Activated T-helper 9 cell treated with anti-CD3 and anti-CD28 coated beads, Interleukin-2, amount 50 U/mL, for 16 hours (primary cell): ENCODE data around the gene CDKN2A.

Source experiments
- DNase-seq: peaks from one replicate; pipeline ENCODE4 v3.0.0-alpha.2; 2020; ENCODE audit warnings: low read depth

Gene CDKN2A

GRCh38 chr9:21993893-21994555 is at the start of gene CDKN2A:
Gene CDKN2A, minus strand, starts transcription at chr9:21994392.
- peak; percentile 31 for DNase-seq

- no peak for DNase-seq
Measured at GRCh38 chr9:22043928-22044327, 49.7 kb upstream of the CDKN2A start.

- DNase-seq = no peak
Measured at GRCh38 chr9:22041775-22042174, 47.6 kb upstream of the CDKN2A start.

GRCh38 chr9:22041344-22041743 is 47.2 kb upstream of the CDKN2A start:
- no peak for DNase-seq

GRCh38 chr9:22040760-22041159 is 46.6 kb upstream of the CDKN2A start:
- no peak for DNase-seq

GRCh38 chr9:22039258-22039657 is 45.1 kb upstream of the CDKN2A start:
- DNase-seq = no peak

- DNase-seq = no peak
Measured at GRCh38 chr9:22037954-22038690, 43.9 kb upstream of the CDKN2A start.

- no peak for DNase-seq
Measured at GRCh38 chr9:22036866-22037626, 42.9 kb upstream of the CDKN2A start.

- DNase-seq = no peak
Measured at GRCh38 chr9:22035591-22036011, 41.4 kb upstream of the CDKN2A start.

- DNase-seq = no peak
Measured at GRCh38 chr9:22033012-22033630, 38.9 kb upstream of the CDKN2A start.

- DNase-seq = no peak
Measured at GRCh38 chr9:22031655-22032411, 37.6 kb upstream of the CDKN2A start.

GRCh38 chr9:22030101-22030598 is 36.0 kb upstream of the CDKN2A start:
- no peak for DNase-seq

- DNase-seq = no peak
Measured at GRCh38 chr9:22029231-22029630, 35.0 kb upstream of the CDKN2A start.

- no peak for DNase-seq
Measured at GRCh38 chr9:22028394-22028793, 34.2 kb upstream of the CDKN2A start.

- no peak for DNase-seq
Measured at GRCh38 chr9:22026696-22027095, 32.5 kb upstream of the CDKN2A start.

GRCh38 chr9:22022396-22022795 is 28.2 kb upstream of the CDKN2A start:
- DNase-seq = no peak

GRCh38 chr9:22010866-22011625 is 16.9 kb upstream of the CDKN2A start:
- DNase-seq = no peak

- no peak for DNase-seq
Measured at GRCh38 chr9:22009506-22009867, 15.3 kb upstream of the CDKN2A start.

- peak; percentile 67 for DNase-seq
Measured at GRCh38 chr9:22008717-22009505, 14.7 kb upstream of the CDKN2A start, which contains the start of gene CDKN2B. Gene CDKN2B, minus strand, starts transcription at chr9:22009305. Its CDS starts 352 bp downstream, at chr9:22008953.

- no peak for DNase-seq
Measured at GRCh38 chr9:22008384-22008716, 14.2 kb upstream of the CDKN2A start.
